ENCODE data around the gene MLH1.

The MLH1 gene

GRCh38 chr3:36988356-36988755, 5.0 kb upstream of the MLH1 start:
- no peak for DNase-seq

- DNase-seq, result no peak
Observed at GRCh38 chr3:36989005-36989404, 4.3 kb upstream of the MLH1 start.

- DNase-seq, result no peak
Observed at GRCh38 chr3:36989568-36989967, 3.8 kb upstream of the MLH1 start.

- DNase-seq, result no peak
Observed at GRCh38 chr3:36991147-36991546, 2.2 kb upstream of the MLH1 start.

GRCh38 chr3:36991923-36992805, 1.2 kb upstream of the MLH1 start:
- no peak for DNase-seq

- DNase-seq, result no peak
Observed at GRCh38 chr3:36992806-36993325, 452 bp upstream of the MLH1 start, which contains the start of gene EPM2AIP1. Gene EPM2AIP1 (minus strand): TSS chr3:36993131. CDS start chr3:36993077, 54 bp downstream.

- DNase-seq, result no peak
Observed at GRCh38 chr3:37014620-37015019, 21.3 kb downstream of the MLH1 start.

GRCh38 chr3:37015642-37016041, 22.3 kb downstream of the MLH1 start:
- no peak for DNase-seq

GRCh38 chr3:37016903-37017302, 23.6 kb downstream of the MLH1 start:
- no peak for DNase-seq

- DNase-seq, result no peak
Observed at GRCh38 chr3:37017683-37018082, 24.4 kb downstream of the MLH1 start.

GRCh38 chr3:37024092-37024491, 30.8 kb downstream of the MLH1 start:
- no peak for DNase-seq

- no peak for DNase-seq
Observed at GRCh38 chr3:37024820-37025405, 31.6 kb downstream of the MLH1 start.

- no peak for DNase-seq
Observed at GRCh38 chr3:37025561-37026335, 32.4 kb downstream of the MLH1 start.

- no peak for DNase-seq
Observed at GRCh38 chr3:37026851-37027250, 33.5 kb downstream of the MLH1 start.

GRCh38 chr3:37028329-37028728, 35.0 kb downstream of the MLH1 start:
- no peak for DNase-seq

GRCh38 chr3:37029111-37029510, 35.8 kb downstream of the MLH1 start:
- DNase-seq, result no peak

- DNase-seq, result no peak
Observed at GRCh38 chr3:37029516-37030163, 36.3 kb downstream of the MLH1 start.

- DNase-seq, result no peak
Observed at GRCh38 chr3:37030588-37030987, 37.3 kb downstream of the MLH1 start.

- DNase-seq, result no peak
Observed at GRCh38 chr3:37031096-37031682, 37.9 kb downstream of the MLH1 start.

GRCh38 chr3:37032961-37033360, 39.6 kb downstream of the MLH1 start:
- no peak for DNase-seq

GRCh38 chr3:37037352-37037751, 44.0 kb downstream of the MLH1 start:
- DNase-seq, result no peak

- no peak for DNase-seq
Observed at GRCh38 chr3:37039161-37039846, 46.0 kb downstream of the MLH1 start.

Data from NCI-H2081 treated with DMSO at 0.1 percent for 48 hours (cell line).